HG03095 (cell line): Measurements from ENCODE around the gene OTUB2.

ENCODE experiments used
- ATAC-seq: cut with Tn5 transposase; IDR thresholded peaks from one replicate; pipeline ENCODE4 v1.9.1; 2021; ENCODE audit warnings: moderate library complexity; ENCODE audit not compliant: unreplicated experiment

Gene OTUB2

GRCh38 chr14:94020267-94020666, 5.9 kb upstream of the OTUB2 start:
- no peak for ATAC-seq

- ATAC-seq: no peak
These were observed 5.1 kb upstream of the OTUB2 start for GRCh38 chr14:94021001-94021400.

- ATAC-seq: no peak
These were observed 4.6 kb upstream of the OTUB2 start for GRCh38 chr14:94021416-94022157.

GRCh38 chr14:94022532-94023411, 3.4 kb upstream of the OTUB2 start:
- no peak for ATAC-seq

GRCh38 chr14:94024549-94024948, 1.6 kb upstream of the OTUB2 start:
- ATAC-seq: no peak

- no peak for ATAC-seq
These were observed 420 bp upstream of the OTUB2 start for GRCh38 chr14:94025720-94026119.

GRCh38 chr14:94026889-94027469, 839 bp downstream of the OTUB2 start:
- no peak for ATAC-seq

- ATAC-seq: no peak
These were observed 1.7 kb downstream of the OTUB2 start for GRCh38 chr14:94027566-94028449.

GRCh38 chr14:94028450-94028826, 2.3 kb downstream of the OTUB2 start:
- ATAC-seq: no peak

- no peak for ATAC-seq
These were observed 3.1 kb downstream of the OTUB2 start for GRCh38 chr14:94029265-94029664.

- no peak for ATAC-seq
These were observed 3.6 kb downstream of the OTUB2 start for GRCh38 chr14:94029671-94030203.

GRCh38 chr14:94030571-94030970, 4.4 kb downstream of the OTUB2 start:
- ATAC-seq: no peak

GRCh38 chr14:94031161-94031882, 5.2 kb downstream of the OTUB2 start:
- ATAC-seq: no peak

- ATAC-seq: no peak
These were observed 5.7 kb downstream of the OTUB2 start for GRCh38 chr14:94031883-94032279.

GRCh38 chr14:94034886-94035285, 8.7 kb downstream of the OTUB2 start:
- no peak for ATAC-seq

- peak; percentile 85 for ATAC-seq
These were observed 10.4 kb downstream of the OTUB2 start for GRCh38 chr14:94036313-94037167.

GRCh38 chr14:94037954-94038353, 11.8 kb downstream of the OTUB2 start:
- ATAC-seq: no peak

- ATAC-seq: no peak
These were observed 12.4 kb downstream of the OTUB2 start for GRCh38 chr14:94038510-94038909.
